Measurements from ENCODE around the gene CTNNBIP1.
"Not testable (repeated sequence)": the region's sequence is repeated elsewhere in the genome, so short reads cannot be mapped to it uniquely, and the experiment has no call there.

The CTNNBIP1 gene

DNA sequence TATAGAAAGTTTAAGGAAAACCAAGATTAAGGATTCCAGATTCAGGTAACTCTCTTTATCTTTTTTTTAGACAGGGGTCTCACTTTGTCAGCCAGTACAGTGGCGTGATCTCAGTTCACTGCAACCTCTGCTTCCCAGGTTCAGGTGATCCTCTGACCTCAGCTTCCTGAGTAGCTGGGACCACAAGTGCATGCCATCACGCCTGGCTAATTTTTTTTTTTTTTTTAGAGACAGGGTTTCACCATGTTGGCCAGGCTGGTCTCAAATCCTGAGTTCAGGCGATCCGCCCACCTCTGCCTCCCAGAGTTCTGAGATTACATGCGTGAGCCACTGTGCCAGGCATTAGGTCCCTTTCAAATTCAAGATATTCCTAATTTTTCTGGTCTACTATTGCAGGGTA, 17.2 kb upstream of the CTNNBIP1 start:
- no peak for DNase-seq (ENCODE audit: extremely low read depth, low read depth)
- no peak overlapping the region for H3K4me3 ChIP-seq (replicated peaks; ENCODE audit: low read depth, low read length)
- TF ChIP-seq, protein P1, sequence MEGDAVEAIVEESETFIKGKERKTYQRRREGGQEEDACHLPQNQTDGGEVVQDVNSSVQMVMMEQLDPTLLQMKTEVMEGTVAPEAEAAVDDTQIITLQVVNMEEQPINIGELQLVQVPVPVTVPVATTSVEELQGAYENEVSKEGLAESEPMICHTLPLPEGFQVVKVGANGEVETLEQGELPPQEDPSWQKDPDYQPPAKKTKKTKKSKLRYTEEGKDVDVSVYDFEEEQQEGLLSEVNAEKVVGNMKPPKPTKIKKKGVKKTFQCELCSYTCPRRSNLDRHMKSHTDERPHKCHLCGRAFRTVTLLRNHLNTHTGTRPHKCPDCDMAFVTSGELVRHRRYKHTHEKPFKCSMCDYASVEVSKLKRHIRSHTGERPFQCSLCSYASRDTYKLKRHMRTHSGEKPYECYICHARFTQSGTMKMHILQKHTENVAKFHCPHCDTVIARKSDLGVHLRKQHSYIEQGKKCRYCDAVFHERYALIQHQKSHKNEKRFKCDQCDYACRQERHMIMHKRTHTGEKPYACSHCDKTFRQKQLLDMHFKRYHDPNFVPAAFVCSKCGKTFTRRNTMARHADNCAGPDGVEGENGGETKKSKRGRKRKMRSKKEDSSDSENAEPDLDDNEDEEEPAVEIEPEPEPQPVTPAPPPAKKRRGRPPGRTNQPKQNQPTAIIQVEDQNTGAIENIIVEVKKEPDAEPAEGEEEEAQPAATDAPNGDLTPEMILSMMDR (IDR thresholded peaks at IDR 0.05; ENCODE audit: low read depth, low read length, missing control alignments) = no peak

- TF ChIP-seq, protein P1 (IDR thresholded peaks at IDR 0.05; ENCODE audit: low read depth, low read length, missing control alignments) = no peak
- no peak overlapping the region for H3K4me3 ChIP-seq (replicated peaks; ENCODE audit: low read depth, low read length)
- no peak for DNase-seq (ENCODE audit: extremely low read depth, low read depth)
Measured at GRCh38 chr1:9922342-9922741, 12.3 kb upstream of the CTNNBIP1 start.

DNA sequence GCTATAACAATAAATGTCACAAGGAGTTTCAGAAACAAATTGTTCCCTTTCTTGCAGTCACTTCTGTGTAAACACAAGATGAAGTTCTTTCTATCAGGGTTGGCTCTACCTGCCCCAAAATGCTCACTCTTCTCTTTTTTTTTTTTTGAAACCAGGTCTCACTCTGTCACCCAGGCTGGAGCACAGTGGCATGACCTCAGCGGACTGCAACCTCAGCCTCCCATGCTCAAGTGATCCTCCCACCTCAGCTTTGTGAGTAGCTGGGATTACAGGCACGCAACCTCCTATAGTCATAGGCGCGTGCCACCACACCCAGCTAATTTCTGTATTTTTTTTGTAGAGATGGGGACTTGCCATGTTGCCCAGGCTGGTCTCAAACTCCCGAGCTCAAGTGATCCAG, 10.5 kb upstream of the CTNNBIP1 start:
- DNase-seq (ENCODE audit: extremely low read depth, low read depth) = no peak
- H3K4me3 ChIP-seq (replicated peaks; ENCODE audit: low read depth, low read length) = no peak overlapping the region
- TF ChIP-seq, protein P1 (IDR thresholded peaks at IDR 0.05; ENCODE audit: low read depth, low read length, missing control alignments) = no peak

GRCh38 chr1:9917901-9918300, 7.8 kb upstream of the CTNNBIP1 start:
- TF ChIP-seq, protein P1 (IDR thresholded peaks at IDR 0.05; ENCODE audit: low read depth, low read length, missing control alignments) = no peak

GRCh38 chr1:9917495-9917894, 7.4 kb upstream of the CTNNBIP1 start:
- not testable (repeated sequence) for H3K4me3 ChIP-seq (replicated peaks; ENCODE audit: low read depth, low read length); DNase-seq (ENCODE audit: extremely low read depth, low read depth)

More at GRCh38 chr1:9917901-9918300, 7.8 kb upstream of the CTNNBIP1 start:
- H3K4me3 ChIP-seq (replicated peaks; ENCODE audit: low read depth, low read length) = no peak overlapping the region
- DNase-seq (ENCODE audit: extremely low read depth, low read depth) = no peak

DNA sequence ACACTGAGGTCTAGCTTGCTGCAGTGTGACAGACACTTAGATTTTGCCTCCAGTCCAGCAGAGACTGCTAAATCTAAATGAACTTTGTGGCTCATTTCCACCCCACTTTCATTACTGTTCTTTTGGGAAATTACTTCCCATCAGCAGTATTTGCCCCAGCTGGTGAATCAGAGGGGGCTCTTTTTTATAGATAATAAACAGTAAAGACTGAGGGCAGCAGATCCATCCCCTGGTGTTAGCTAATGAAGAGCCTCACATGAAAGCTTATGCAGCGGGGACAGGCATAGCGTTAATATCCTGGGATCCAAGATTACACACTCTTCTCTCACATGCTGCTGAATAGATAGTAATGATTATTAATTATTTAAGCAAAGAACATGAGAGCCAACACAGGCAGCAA, 6.4 kb upstream of the CTNNBIP1 start:
- TF ChIP-seq, protein P1 (IDR thresholded peaks at IDR 0.05; ENCODE audit: low read depth, low read length, missing control alignments) = no peak
- H3K4me3 ChIP-seq (replicated peaks; ENCODE audit: low read depth, low read length) = no peak overlapping the region
- DNase-seq (ENCODE audit: extremely low read depth, low read depth) = no peak

GRCh38 chr1:9914610-9914937, 4.5 kb upstream of the CTNNBIP1 start:
- TF ChIP-seq, protein P1 (IDR thresholded peaks at IDR 0.05; ENCODE audit: low read depth, low read length, missing control alignments) = no peak
- no peak for DNase-seq (ENCODE audit: extremely low read depth, low read depth)
- no peak overlapping the region for H3K4me3 ChIP-seq (replicated peaks; ENCODE audit: low read depth, low read length)

Data from HFF-Myc (cell line).